ENCODE measurements around the gene SHMT1. TPM values are rescaled to one million over a fixed set of nuclear protein-coding genes. Genes with fewer than 3 reads are reported as not detected.

SHMT1 gene
- total and polyA plus RNA-seq, 2 donors from 2014 or later: 162 to 241 TPM

DNA sequence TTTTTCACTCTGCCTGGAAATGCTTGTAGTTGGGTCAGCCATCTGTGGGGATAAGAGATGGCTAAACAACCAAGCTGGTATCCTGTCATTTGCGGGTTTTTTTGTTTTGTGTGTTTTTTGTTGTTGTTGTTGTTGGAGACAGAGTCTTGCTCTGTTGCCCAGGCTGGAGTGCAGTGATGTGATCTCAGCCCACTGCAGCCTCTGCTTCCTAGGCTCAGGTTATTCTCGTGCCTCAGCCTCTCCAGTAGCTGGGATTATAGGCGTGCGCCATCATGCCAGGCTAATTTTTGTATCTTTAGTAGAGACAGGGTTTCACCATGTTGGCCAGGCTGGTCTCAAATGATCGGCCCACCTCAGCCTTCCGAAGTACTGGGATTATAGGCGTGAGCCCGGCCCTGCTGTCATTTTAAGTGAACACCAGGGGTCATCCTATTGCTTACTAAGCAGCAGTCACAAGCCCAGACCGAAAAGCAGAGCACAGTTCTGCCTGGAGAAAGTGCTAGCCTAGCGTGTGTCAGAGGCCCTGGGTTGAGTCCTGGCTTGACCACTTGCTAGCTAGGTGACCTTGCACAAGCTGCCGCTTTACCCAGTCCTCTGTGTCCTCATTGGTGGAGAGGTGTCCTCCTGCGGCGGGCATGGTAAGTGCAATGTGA is 43.6 kb downstream of the SHMT1 start:
- H3K9me3 ChIP-seq (ENCODE audit: control insufficient read depth in 2 of 3, insufficient read depth in 1 of 3, low read length in 3 of 3): no peaks in the 10 kb centered on the region
- H3K27me3 ChIP-seq (ENCODE audit: control insufficient read depth, insufficient read depth, low read length): no peaks in the 10 kb centered on the region
- H3K36me3 ChIP-seq (ENCODE audit: control insufficient read depth in 2 of 3, insufficient read depth in 3 of 3, low read length in 3 of 3): peaks cover 0 to 43% (median 17%) of the 10 kb centered on the region in 3 donors
- FAIRE-seq (no peak), DNase-seq (peak in 4 of 5 donors; percentile 42 to 71 (median 52))
- no peak overlapping the region for H3K9ac ChIP-seq (ENCODE audit: low read length in 3 of 3)
- TF ChIP-seq, protein P1, sequence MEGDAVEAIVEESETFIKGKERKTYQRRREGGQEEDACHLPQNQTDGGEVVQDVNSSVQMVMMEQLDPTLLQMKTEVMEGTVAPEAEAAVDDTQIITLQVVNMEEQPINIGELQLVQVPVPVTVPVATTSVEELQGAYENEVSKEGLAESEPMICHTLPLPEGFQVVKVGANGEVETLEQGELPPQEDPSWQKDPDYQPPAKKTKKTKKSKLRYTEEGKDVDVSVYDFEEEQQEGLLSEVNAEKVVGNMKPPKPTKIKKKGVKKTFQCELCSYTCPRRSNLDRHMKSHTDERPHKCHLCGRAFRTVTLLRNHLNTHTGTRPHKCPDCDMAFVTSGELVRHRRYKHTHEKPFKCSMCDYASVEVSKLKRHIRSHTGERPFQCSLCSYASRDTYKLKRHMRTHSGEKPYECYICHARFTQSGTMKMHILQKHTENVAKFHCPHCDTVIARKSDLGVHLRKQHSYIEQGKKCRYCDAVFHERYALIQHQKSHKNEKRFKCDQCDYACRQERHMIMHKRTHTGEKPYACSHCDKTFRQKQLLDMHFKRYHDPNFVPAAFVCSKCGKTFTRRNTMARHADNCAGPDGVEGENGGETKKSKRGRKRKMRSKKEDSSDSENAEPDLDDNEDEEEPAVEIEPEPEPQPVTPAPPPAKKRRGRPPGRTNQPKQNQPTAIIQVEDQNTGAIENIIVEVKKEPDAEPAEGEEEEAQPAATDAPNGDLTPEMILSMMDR (IDR thresholded peaks at IDR 0.05; ENCODE audit: borderline replicate concordance, extremely low read depth, insufficient read depth): peak; percentile 28
- intact Hi-C loops (cut with DNase I): no loop called here
- H3K27ac ChIP-seq (ENCODE audit: low read depth in 2 of 2, low read length in 2 of 2): no peak overlapping the region
- H3K4me3 ChIP-seq (ENCODE audit: low read length in 3 of 3): peak overlapping the region in 1 of 3 donors; percentile 35
- H3K4me1 ChIP-seq (ENCODE audit: control insufficient read depth in 2 of 3, insufficient read depth in 2 of 3, low read depth in 1 of 3, low read length in 3 of 3): peaks cover 0 to 35% (median 31%) of the 10 kb centered on the region in 3 donors

DNA sequence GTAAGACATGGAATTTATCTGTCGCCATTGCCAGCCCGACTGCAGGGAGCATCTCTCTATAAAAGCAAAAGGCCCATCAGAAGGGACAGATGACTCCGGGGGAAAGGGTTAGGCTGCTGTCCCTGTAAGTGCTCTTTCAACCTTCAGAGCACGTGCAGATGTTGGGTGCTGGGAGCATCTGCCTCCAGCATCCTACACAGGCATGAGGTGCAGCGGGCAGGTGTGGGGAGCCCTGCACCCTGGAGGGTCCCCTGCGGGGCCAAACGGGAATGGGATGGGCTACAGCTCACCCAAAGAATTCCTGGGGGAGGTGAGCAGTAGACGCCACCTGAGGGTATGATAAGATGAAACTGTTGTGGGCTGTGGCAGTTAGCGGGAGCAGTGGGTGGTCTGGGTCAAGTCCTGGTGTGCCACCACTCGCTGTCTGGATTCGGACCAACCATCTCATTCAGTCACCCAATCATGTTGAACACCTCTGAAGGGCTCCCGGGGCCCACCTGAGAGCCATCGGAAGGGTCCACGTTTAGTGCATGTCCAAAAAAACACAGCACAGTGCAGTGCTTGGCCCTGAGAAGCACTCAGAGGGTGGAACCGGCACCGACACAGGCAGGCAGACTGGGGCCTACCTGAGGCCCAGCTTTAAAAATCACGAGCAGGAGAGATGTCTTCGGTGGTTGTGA is 44.4 kb downstream of the SHMT1 start:
- intact Hi-C loops (cut with DNase I): no loop called here
- H3K27ac ChIP-seq (ENCODE audit: low read depth in 2 of 2, low read length in 2 of 2): no peak overlapping the region
- no peak overlapping the region for H3K4me3 ChIP-seq (ENCODE audit: low read length in 3 of 3)
- TF ChIP-seq, protein P1 (IDR thresholded peaks at IDR 0.05; ENCODE audit: borderline replicate concordance, extremely low read depth, insufficient read depth): no peak
- FAIRE-seq: no peak
- H3K36me3 ChIP-seq (ENCODE audit: control insufficient read depth in 2 of 3, insufficient read depth in 3 of 3, low read length in 3 of 3): peaks cover 0 to 35% (median 11%) of the 10 kb centered on the region in 3 donors
- H3K9ac ChIP-seq (ENCODE audit: low read length in 3 of 3): no peak overlapping the region
- H3K9me3 ChIP-seq (ENCODE audit: control insufficient read depth in 2 of 3, insufficient read depth in 1 of 3, low read length in 3 of 3): no peaks in the 10 kb centered on the region
- DNase-seq: peak in 1 of 5 donors; percentile 42
- H3K4me1 ChIP-seq (ENCODE audit: control insufficient read depth in 2 of 3, insufficient read depth in 2 of 3, low read depth in 1 of 3, low read length in 3 of 3): peaks cover 0 to 40% (median 31%) of the 10 kb centered on the region in 3 donors
- H3K27me3 ChIP-seq (ENCODE audit: control insufficient read depth, insufficient read depth, low read length): no peaks in the 10 kb centered on the region

DNA sequence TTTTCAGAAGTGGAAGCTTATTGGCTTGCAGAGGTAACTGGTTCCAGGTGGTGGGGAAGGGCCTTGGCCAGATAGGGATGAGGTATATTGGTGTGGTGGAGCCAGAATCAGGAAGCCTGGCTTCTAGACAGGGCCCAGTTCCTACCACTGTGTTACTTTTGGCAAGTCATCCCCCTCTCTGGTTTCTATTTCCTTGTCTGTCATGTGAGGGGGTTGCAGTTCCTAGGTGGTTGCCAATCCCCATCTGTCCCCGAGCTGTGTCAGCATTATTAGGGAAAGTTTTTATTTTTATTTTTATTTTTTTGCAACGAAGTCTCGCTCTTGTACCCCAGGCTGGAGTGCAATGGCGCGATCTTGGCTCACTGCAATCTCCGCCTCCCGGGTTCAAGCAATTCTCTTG is 45.2 kb downstream of the SHMT1 start:
- FAIRE-seq: no peak
- H3K27ac ChIP-seq (ENCODE audit: low read depth in 2 of 2, low read length in 2 of 2): no peak overlapping the region

More for the DNA sequence above, 45.2 kb downstream of the SHMT1 start:
- Histone ChIP-seq H3K4me1 (ENCODE audit: control insufficient read depth in 2 of 3, insufficient read depth in 2 of 3, low read depth in 1 of 3, low read length in 3 of 3) (peaks cover 3 to 48% (median 31%) of the 10 kb centered on the region in 3 donors), H3K27me3 (ENCODE audit: control insufficient read depth, insufficient read depth, low read length) (no peaks in the 10 kb centered on the region), H3K4me3 (ENCODE audit: low read length in 3 of 3) (peak overlapping the region in 2 of 3 donors; percentile 15 to 33), H3K9ac (ENCODE audit: low read length in 3 of 3) (no peak overlapping the region), H3K9me3 (ENCODE audit: control insufficient read depth in 2 of 3, insufficient read depth in 1 of 3, low read length in 3 of 3) (no peaks in the 10 kb centered on the region), H3K36me3 (ENCODE audit: control insufficient read depth in 2 of 3, insufficient read depth in 3 of 3, low read length in 3 of 3) (peaks cover 0 to 27% (median 8%) of the 10 kb centered on the region in 3 donors)
- intact Hi-C loops (cut with DNase I): no loop called here
- peak in 1 of 5 donors; percentile 5 for DNase-seq
- TF ChIP-seq, protein P1 (IDR thresholded peaks at IDR 0.05; ENCODE audit: borderline replicate concordance, extremely low read depth, insufficient read depth): no peak

Data from kidney (tissue), 14 donors.